Spleen (tissue), 7 donors: ENCODE data around the gene STAG1.

Source experiments
- POLR2AphosphoS5 ChIP-seq, 3 donors: sonication (generic); formaldehyde crosslinking; IDR thresholded peaks; one replicate each; pipeline ENCODE4 v1.5.1; 2017; ENCODE audit warnings: antibody characterized with exemption in 3 of 3
- TF ChIP-seq, protein P1 (sequence below), 11 experiments: fragments of 200-600 bp in 7 of 11; fragments of 450-650 bp in 4 of 11; sonication (generic) in 4 of 11; IDR thresholded peaks in 8 of 11; conservative IDR thresholded peaks in 3 of 11; 1 replicate in 7 of 11; 2 replicates in 4 of 11; pipeline versions ENCODE4 v1.4.0 to v1.8.0; 2016 to 2021; ENCODE audit warnings: antibody characterized with exemption in 11 of 11, inconsistent platforms in 4 of 11, mild to moderate bottlenecking in 1 of 11
- donor health status: DM: no; HTN: no; CAD: no; lungs with moderate emphysema.
- donor health status: DM: no; HTN: no; CAD: no.
- donor health status: DM: no; HTN: no; CAD: no.

DNA sequence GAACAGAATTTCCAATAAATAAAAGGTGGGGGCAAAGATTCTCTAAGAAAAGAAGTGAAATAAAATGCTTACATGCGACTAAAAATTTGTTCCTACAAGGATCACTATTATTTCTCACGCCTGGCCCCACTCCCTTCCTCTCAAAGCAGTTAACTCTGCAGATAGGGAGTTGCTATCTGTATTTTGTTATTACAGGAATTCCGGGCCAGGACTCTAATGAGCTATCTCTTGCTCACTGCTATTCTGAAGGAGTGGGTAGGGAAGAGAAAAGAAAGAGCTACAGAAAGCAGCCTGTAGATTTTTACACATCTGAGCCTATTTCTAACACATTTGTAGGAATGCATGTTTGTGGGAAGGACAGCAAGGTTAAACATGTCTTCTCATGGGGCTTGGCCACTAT, 361.6 kb downstream of the STAG1 start:
- TF ChIP-seq, protein P1, sequence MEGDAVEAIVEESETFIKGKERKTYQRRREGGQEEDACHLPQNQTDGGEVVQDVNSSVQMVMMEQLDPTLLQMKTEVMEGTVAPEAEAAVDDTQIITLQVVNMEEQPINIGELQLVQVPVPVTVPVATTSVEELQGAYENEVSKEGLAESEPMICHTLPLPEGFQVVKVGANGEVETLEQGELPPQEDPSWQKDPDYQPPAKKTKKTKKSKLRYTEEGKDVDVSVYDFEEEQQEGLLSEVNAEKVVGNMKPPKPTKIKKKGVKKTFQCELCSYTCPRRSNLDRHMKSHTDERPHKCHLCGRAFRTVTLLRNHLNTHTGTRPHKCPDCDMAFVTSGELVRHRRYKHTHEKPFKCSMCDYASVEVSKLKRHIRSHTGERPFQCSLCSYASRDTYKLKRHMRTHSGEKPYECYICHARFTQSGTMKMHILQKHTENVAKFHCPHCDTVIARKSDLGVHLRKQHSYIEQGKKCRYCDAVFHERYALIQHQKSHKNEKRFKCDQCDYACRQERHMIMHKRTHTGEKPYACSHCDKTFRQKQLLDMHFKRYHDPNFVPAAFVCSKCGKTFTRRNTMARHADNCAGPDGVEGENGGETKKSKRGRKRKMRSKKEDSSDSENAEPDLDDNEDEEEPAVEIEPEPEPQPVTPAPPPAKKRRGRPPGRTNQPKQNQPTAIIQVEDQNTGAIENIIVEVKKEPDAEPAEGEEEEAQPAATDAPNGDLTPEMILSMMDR (IDR thresholded peaks at IDR 0.05 in 8 of 11, conservative IDR thresholded peaks at IDR 0.05 in 3 of 11) = no peak
- no peak for TF ChIP-seq POLR2AphosphoS5 (IDR thresholded peaks at IDR 0.05)
